Measurements from ENCODE around the gene FREM1. TPM values are rescaled to one million over a fixed set of nuclear protein-coding genes. Genes with fewer than 3 reads are reported as not detected.

FREM1 gene
- total RNA-seq, 1 donor from 2014 or later, result 0.85 TPM

DNA sequence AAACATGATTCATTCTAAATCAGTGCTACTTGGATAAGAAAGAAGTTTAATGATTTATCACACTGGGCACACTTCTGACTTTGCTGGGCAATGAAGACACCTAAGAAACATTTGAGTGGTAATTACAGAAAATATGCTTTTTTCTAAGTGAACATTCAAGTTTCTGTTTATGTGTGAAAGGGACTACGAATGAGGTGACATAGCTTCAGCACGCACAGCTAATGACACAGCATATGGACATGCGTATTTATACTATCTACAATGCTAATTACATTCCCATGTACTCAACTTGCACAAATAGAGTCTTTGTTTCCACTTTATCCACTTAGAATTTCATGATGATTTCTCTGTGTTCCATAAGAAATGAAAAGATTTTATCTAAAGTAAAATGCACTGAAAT lies 40.6 kb downstream of the FREM1 start:
- no peaks in the 10 kb centered on the region for H3K4me1 ChIP-seq
- TF ChIP-seq, protein P1, sequence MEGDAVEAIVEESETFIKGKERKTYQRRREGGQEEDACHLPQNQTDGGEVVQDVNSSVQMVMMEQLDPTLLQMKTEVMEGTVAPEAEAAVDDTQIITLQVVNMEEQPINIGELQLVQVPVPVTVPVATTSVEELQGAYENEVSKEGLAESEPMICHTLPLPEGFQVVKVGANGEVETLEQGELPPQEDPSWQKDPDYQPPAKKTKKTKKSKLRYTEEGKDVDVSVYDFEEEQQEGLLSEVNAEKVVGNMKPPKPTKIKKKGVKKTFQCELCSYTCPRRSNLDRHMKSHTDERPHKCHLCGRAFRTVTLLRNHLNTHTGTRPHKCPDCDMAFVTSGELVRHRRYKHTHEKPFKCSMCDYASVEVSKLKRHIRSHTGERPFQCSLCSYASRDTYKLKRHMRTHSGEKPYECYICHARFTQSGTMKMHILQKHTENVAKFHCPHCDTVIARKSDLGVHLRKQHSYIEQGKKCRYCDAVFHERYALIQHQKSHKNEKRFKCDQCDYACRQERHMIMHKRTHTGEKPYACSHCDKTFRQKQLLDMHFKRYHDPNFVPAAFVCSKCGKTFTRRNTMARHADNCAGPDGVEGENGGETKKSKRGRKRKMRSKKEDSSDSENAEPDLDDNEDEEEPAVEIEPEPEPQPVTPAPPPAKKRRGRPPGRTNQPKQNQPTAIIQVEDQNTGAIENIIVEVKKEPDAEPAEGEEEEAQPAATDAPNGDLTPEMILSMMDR (IDR thresholded peaks at IDR 0.05), result no peak
- no peaks in the 10 kb centered on the region for H3K9me3 ChIP-seq
- H3K36me3 ChIP-seq, result no peaks in the 10 kb centered on the region
- no peak overlapping the region for H3K27ac ChIP-seq
- DNase-seq (ENCODE audit: low spot score in 2 of 2), result no peak
- intact Hi-C loops (cut with DNase I), result no loop called here
- H3K4me3 ChIP-seq, result no peak overlapping the region
- no peaks in the 10 kb centered on the region for H3K27me3 ChIP-seq

GRCh38 chr9:14868772-14869583 lies 41.2 kb downstream of the FREM1 start:
- intact Hi-C loops (cut with DNase I), result no loop called here
- Histone ChIP-seq H3K36me3 (no peaks in the 10 kb centered on the region), H3K27ac (no peak overlapping the region), H3K4me1 (no peaks in the 10 kb centered on the region), H3K27me3 (no peaks in the 10 kb centered on the region), H3K9me3 (no peaks in the 10 kb centered on the region), H3K4me3 (no peak overlapping the region)
- TF ChIP-seq, protein P1 (IDR thresholded peaks at IDR 0.05), result no peak
- no peak for DNase-seq (ENCODE audit: low spot score in 2 of 2)

DNA sequence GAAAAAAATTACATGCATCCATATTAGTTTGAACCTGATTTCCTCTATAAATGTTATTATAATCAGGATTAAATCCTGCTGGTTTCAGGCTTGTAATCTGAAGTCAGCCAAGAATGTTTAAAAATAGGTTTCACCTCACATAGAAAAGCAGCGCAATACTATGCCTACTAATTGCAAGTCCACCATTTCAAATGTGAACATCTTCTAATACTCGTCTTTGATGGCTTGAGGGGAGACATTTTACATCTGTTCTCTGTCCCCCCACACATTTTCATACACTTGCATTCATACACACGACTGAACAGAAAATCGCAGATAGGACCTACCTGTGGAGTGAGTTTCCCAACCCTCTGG lies 41.8 kb downstream of the FREM1 start:
- TF ChIP-seq, protein P1 (IDR thresholded peaks at IDR 0.05), result no peak
- no peaks in the 10 kb centered on the region for H3K9me3 ChIP-seq
- H3K4me1 ChIP-seq, result no peaks in the 10 kb centered on the region
- DNase-seq (ENCODE audit: low spot score in 2 of 2), result no peak
- intact Hi-C loops (cut with DNase I), result no loop called here
- no peak overlapping the region for H3K27ac ChIP-seq
- H3K27me3 ChIP-seq, result no peaks in the 10 kb centered on the region
- no peak overlapping the region for H3K4me3 ChIP-seq
- H3K36me3 ChIP-seq, result no peaks in the 10 kb centered on the region

DNA sequence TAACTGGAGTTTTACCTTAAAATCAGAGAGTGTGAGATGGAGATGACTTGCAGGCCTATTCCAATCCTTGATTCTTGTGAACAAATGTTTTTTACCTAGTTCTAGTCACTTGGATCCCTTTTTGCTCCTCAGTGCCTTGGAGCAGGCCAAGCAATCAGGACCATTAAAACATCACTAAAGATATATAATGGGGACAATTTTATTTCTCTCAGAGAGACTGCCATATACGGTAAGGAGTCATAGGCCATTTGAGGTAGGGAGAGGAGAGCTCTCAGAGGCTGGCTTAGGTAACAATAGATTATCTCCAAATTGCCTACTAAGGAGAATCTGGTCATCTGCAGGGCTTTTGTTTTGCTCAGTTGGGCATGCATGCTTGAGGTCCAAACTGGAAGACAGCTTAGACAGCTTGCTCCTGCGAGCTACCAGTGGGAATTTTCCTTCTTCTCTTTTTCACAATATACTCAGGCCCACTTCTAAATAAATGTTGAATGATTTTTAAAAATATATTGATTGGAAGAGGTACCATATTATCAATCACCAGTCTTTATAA lies 44.0 kb downstream of the FREM1 start:
- Histone ChIP-seq H3K27ac (no peak overlapping the region), H3K4me1 (no peaks in the 10 kb centered on the region), H3K9me3 (no peaks in the 10 kb centered on the region), H3K36me3 (no peaks in the 10 kb centered on the region), H3K4me3 (no peak overlapping the region), H3K27me3 (no peaks in the 10 kb centered on the region)
- DNase-seq (ENCODE audit: low spot score in 2 of 2), result no peak
- intact Hi-C loops (cut with DNase I), result no loop called here
- TF ChIP-seq, protein P1 (IDR thresholded peaks at IDR 0.05), result no peak

GRCh38 chr9:14864309-14864708 lies 45.9 kb downstream of the FREM1 start:
- Histone ChIP-seq H3K27me3 (no peaks in the 10 kb centered on the region), H3K4me1 (no peaks in the 10 kb centered on the region), H3K36me3 (no peaks in the 10 kb centered on the region), H3K27ac (no peak overlapping the region), H3K4me3 (no peak overlapping the region), H3K9me3 (no peaks in the 10 kb centered on the region)
- TF ChIP-seq, protein P1 (IDR thresholded peaks at IDR 0.05), result no peak
- no peak for DNase-seq (ENCODE audit: low spot score in 2 of 2)
- intact Hi-C loops (cut with DNase I), result no loop called here

Measured in ascending aorta (tissue), 2 donors.